Upper lobe of right lung (tissue), 1 donor: ENCODE results near the gene UBAP2. TPM values are rescaled to one million over a fixed set of nuclear protein-coding genes. Genes with fewer than 3 reads are reported as not detected.

ENCODE experiments used
- ATAC-seq: fragments of 200-7000 bp; cut with Tn5 transposase; one replicate; pipeline ENCODE4 v1.9.1; 2020; ENCODE audit warnings: mild to moderate bottlenecking, moderate library complexity
- DNase-seq: peaks from one replicate; pipeline ENCODE4 v3.0.0-alpha.2; 2020
- H3K27ac ChIP-seq: fragments of 200-600 bp; one replicate; pipeline ENCODE4 v1.8.0; 2022
- H3K27me3 ChIP-seq: fragments of 200-600 bp; one replicate; pipeline ENCODE4 v1.8.0; 2022; ENCODE audit warnings: mild to moderate bottlenecking
- H3K36me3 ChIP-seq: fragments of 200-600 bp; one replicate; pipeline ENCODE4 v1.8.0; 2022
- H3K4me1 ChIP-seq: fragments of 200-600 bp; one replicate; pipeline ENCODE4 v1.8.0; 2022
- H3K4me3 ChIP-seq: fragments of 200-600 bp; one replicate; pipeline ENCODE4 v1.8.0; 2022; ENCODE audit warnings: mild to moderate bottlenecking
- H3K9me3 ChIP-seq: fragments of 200-600 bp; one replicate; pipeline ENCODE4 v1.8.0; 2022
- intact Hi-C: fragments of 100-400 bp; cut with DNase I; formaldehyde crosslinking; loops from one replicate; pipeline ENCODE4 v1.11.0; 2022
- total RNA-seq: library from RNA; stranded (reverse); fragmentation: NEBNext Ultra II Directional; extraction: Animal tissue kit (Norgen Biotek cat#: 25700); gene quantifications from one replicate; pipeline ENCODE4 v1.2.1, GENCODE V29; 2021
- TF ChIP-seq, protein P1 (sequence below): fragments of 200-600 bp; IDR thresholded peaks from one replicate; pipeline ENCODE4 v1.8.0; 2022; ENCODE audit warnings: antibody characterized with exemption
- donor health status: DM: no; HTN: yes; CAD: no; lungs with severe emphysema.

UBAP2 gene
- total RNA-seq, 1 donor from 2014 or later: 36.2 TPM

DNA sequence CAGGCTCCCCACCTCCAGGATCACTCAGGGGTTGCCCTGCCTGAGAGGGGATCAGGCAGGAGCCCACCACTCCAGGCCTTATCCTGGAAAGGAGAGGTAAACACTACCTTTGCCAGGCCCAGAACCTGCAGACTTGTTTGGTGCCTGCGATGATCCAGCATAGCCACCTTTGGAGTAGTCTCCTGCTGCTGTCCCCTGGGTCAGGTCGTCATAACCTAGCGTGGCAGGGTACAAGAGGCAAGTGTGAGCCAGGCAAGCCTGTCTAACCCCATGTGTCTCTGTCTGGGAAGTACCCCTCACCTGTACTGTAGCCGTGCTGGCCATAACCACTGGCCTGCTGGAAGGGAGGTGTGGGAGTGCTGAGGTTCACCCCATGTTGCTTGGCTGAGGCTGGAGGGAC is 125.6 kb downstream of the UBAP2 start:
- ATAC-seq: no peak
- Histone ChIP-seq H3K36me3 (peaks cover 93% of the 10 kb centered on the region), H3K9me3 (no peaks in the 10 kb centered on the region), H3K4me3 (no peak overlapping the region), H3K27ac (no peak overlapping the region), H3K27me3 (no peaks in the 10 kb centered on the region), H3K4me1 (peaks cover 2% of the 10 kb centered on the region)
- intact Hi-C loops: loop anchor here (10.0 kb wide), 1 partner anchor 152 kb away; no protein-coding TSS in a partner anchor
- no peak for DNase-seq
- TF ChIP-seq, protein P1, sequence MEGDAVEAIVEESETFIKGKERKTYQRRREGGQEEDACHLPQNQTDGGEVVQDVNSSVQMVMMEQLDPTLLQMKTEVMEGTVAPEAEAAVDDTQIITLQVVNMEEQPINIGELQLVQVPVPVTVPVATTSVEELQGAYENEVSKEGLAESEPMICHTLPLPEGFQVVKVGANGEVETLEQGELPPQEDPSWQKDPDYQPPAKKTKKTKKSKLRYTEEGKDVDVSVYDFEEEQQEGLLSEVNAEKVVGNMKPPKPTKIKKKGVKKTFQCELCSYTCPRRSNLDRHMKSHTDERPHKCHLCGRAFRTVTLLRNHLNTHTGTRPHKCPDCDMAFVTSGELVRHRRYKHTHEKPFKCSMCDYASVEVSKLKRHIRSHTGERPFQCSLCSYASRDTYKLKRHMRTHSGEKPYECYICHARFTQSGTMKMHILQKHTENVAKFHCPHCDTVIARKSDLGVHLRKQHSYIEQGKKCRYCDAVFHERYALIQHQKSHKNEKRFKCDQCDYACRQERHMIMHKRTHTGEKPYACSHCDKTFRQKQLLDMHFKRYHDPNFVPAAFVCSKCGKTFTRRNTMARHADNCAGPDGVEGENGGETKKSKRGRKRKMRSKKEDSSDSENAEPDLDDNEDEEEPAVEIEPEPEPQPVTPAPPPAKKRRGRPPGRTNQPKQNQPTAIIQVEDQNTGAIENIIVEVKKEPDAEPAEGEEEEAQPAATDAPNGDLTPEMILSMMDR: no peak

DNA sequence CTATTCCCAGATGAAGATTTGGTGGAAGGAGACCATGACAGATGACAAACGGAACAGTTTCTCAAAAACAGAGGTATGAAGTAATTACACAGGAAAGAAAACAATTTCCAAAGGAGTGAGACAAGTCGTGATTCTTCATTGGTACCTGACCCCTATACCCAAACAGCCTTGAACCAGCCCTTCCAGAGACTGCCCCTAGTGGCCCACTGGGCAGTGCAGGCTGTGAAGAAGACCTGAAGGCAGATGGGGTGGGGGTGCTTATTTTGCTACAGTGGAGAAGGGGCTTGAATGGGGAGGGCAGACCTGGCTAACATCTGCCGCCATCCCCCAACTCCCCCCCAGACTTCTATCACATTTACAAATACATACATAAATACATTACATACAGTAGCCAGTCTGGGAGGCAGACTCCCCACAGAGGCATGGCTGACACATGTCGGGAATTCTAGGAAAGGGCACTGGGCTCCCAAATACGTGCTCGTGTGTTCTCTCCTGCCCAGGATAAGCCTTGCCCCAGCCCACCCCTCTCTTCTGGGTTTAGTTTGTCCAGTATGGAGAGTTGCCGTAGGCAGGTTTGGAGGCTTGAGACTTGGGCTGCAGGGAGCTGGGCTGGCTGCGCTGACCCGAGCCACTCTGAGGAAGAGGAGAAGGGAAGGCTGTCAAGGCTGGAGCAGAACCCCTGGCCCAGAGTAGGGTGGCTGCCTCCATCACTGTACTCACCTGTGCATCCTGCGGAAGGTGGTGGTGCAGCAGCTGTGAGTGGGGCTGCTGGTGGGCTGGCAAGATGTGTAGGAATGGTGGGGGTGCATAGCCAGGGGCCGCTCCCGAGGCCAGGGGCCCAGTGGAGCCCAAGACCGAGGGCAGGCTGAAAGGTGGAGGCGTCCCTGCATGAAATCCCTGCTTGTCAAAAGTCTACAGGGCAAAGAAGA is 126.5 kb downstream of the UBAP2 start:
- no peaks in the 10 kb centered on the region for H3K9me3 ChIP-seq
- TF ChIP-seq, protein P1: peak; percentile 52
- intact Hi-C loops: loop anchor here (10.0 kb wide), 1 partner anchor 153 kb away; no protein-coding TSS in a partner anchor
- H3K27me3 ChIP-seq: no peaks in the 10 kb centered on the region
- H3K36me3 ChIP-seq: peaks cover 93% of the 10 kb centered on the region
- DNase-seq (no peak), ATAC-seq (peak; percentile 46)
- H3K4me1 ChIP-seq: peaks cover 2% of the 10 kb centered on the region
- H3K27ac ChIP-seq: no peak overlapping the region
- H3K4me3 ChIP-seq: no peak overlapping the region

DNA sequence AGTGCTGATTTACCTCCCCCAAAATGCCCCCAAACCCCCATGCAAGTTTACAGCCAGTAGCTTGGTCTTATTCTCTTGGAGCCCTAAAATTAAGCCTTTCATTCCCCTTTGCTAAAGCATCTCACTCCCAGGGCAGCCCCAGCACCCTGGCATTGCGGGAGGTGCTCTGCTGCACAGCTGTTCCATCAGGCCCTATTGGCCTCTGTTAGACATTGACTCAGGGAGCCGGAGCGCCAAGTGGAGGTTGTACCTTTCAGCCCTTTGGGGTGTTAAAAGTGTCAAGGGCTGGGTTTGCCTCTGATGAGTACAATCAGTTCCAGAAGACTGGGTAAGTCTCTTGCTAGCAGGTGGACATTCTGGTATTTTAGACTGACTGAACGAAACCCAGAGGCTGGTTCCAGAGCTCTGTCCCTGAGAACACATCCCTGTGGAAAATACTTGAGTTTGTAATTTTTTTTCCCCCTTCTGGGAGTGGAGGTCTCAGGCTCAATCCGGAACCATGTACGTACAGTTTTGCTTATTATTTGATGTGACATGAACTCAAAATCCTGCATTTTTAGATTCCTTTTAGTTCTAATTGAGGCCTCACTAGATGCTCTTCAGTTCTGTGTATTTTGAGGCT is 129.3 kb downstream of the UBAP2 start:
- peaks cover 84% of the 10 kb centered on the region for H3K36me3 ChIP-seq
- H3K27me3 ChIP-seq: no peaks in the 10 kb centered on the region
- no peak for DNase-seq
- H3K4me1 ChIP-seq: no peaks in the 10 kb centered on the region
- no peak overlapping the region for H3K4me3 ChIP-seq
- intact Hi-C loops: no loop called here
- peak overlapping the region; percentile 11 for H3K27ac ChIP-seq
- TF ChIP-seq, protein P1: no peak
- ATAC-seq: no peak
- no peaks in the 10 kb centered on the region for H3K9me3 ChIP-seq

DNA sequence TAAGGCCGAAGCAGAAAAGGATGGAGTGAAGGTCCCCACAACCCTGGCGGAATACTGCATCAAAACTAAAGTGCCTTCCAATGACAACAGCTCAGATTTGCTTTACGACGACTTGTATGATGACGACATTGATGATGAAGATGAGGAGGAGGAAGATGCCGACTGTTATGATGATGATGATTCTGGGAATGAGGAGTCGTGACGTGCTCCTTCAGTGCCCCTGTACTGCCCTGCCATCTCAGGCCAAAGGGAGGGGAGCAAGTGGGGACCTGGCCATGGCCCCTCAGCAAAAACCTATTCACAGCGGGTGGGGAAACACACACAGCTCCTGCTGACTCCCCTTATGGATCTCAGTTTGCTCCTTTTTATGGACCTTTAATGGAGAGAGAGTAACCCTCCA is 131.7 kb downstream of the UBAP2 start:
- ATAC-seq (no peak), DNase-seq (no peak)
- Histone ChIP-seq H3K4me3 (no peak overlapping the region), H3K36me3 (peaks cover 81% of the 10 kb centered on the region), H3K27me3 (no peaks in the 10 kb centered on the region), H3K9me3 (no peaks in the 10 kb centered on the region), H3K4me1 (no peaks in the 10 kb centered on the region), H3K27ac (no peak overlapping the region)
- intact Hi-C loops: no loop called here
- TF ChIP-seq, protein P1: no peak

DNA sequence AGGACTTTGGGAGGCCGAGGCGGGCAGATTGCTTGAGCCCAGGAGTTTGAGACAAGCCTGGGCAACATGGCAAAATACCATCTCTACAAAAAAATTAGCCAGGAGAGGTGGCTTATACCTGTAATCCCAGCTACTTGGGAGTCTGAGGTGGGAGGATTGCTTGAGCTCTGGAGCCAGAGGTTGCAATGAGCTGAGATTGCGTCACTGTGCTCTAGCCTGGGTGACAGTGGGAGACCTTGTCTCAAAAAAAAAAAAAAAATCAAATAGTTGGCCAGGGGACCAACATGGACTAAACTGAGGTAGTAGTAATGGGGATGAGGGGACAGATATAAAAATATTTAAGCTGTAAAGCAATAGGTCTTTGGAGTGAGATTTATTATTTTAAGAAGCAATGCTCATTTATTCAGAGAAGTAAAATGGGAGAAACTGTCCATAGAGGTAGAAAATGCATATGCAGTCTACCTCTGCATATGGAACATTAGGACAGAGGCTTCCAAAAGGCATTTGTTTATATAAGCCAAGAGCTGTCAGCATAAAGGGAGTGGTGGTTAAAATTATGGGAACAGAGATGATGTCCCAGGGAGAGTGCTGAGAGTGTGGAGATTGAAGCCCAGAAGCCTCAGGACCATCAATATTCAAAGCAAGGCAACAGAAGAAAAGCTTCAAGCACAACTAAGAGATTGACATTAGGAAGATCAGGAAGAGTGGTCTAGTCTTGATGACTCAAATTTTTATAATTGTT is 133.6 kb downstream of the UBAP2 start:
- TF ChIP-seq, protein P1: no peak
- intact Hi-C loops: no loop called here
- DNase-seq (no peak), ATAC-seq (no peak)
- no peak overlapping the region for H3K27ac ChIP-seq
- peaks cover 65% of the 10 kb centered on the region for H3K36me3 ChIP-seq
- H3K27me3 ChIP-seq: no peaks in the 10 kb centered on the region
- H3K9me3 ChIP-seq: no peaks in the 10 kb centered on the region
- H3K4me1 ChIP-seq: no peaks in the 10 kb centered on the region
- H3K4me3 ChIP-seq: no peak overlapping the region
